ENCODE results near the gene ERVH48-1. TPM values are rescaled to one million over a fixed set of nuclear protein-coding genes. Genes with fewer than 3 reads are reported as not detected.
"Not testable (repeated sequence)": the region's sequence is repeated elsewhere in the genome, so short reads cannot be mapped to it uniquely, and the experiment has no call there.

ERVH48-1 gene
- total RNA-seq, 2 donors from 2014 or later = 0.18 to 2.7 TPM

DNA sequence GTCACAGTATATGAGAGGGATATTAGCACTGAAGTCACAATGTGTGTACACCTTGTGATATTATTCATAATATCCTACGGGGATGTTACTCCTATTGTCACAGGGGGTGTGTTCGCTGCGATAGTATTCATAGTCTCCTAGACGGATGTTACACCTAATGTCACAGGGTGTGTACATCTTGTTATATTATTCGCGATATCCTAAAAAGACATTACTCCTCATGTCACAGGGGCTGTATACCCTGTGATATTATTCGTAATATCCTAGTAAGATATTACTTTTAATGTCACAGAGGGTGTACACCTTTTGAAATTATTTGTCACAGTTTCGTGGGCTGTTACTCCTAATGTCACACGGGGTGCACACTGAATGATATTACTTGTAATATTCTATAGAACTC lies 25.8 kb upstream of the ERVH48-1 start:
- H3K36me3 Mint-ChIP-seq = peaks cover 0 to 11% of the 10 kb centered on the region in 2 donors
- H3K27ac Mint-ChIP-seq; DNase-seq (ENCODE audit: low spot score in 2 of 2); H3K9me3 Mint-ChIP-seq; ATAC-seq: not testable (repeated sequence)

GRCh38 chr21:42949094-42949755 lies 23.8 kb upstream of the ERVH48-1 start:
- not testable (repeated sequence) for ATAC-seq; H3K9me3 Mint-ChIP-seq; DNase-seq (ENCODE audit: low spot score in 2 of 2)
- H3K36me3 Mint-ChIP-seq = peaks cover 0 to 11% of the 10 kb centered on the region in 2 donors
- peak overlapping the region in 1 of 2 donors; percentile 25 for H3K27ac Mint-ChIP-seq

DNA sequence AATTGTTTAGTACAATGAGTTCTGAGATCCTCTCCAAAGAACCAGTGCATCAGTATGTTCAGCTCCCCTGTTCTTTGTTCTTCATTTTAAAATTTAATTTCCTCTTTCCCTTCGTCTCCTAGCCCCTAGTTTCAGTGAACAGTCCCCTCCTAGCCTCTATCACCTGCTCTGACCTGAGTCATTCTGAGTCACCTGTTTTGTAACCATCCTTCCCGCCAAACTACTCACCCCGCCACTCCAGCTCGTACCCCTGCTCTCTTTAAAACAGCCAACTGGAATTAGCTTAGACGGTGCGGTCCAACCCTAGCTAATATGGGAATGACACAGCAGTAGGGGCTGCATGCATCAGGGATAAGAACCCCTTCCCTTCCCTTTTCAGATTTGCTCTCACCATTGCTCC lies 16.8 kb upstream of the ERVH48-1 start:
- Mint-ChIP-seq H3K27ac (no peak overlapping the region), H3K36me3 (no peaks in the 10 kb centered on the region), H3K9me3 (no peaks in the 10 kb centered on the region)
- DNase-seq (ENCODE audit: low spot score in 2 of 2) (no peak), ATAC-seq (no peak)

- Mint-ChIP-seq H3K36me3 (no peaks in the 10 kb centered on the region), H3K27ac (no peak overlapping the region), H3K9me3 (no peaks in the 10 kb centered on the region)
- ATAC-seq (no peak), DNase-seq (ENCODE audit: low spot score in 2 of 2) (no peak)
These were observed 16.3 kb upstream of the ERVH48-1 start for GRCh38 chr21:42941696-42942085.

- Mint-ChIP-seq H3K36me3 (no peaks in the 10 kb centered on the region), H3K27ac (no peak overlapping the region), H3K9me3 (no peaks in the 10 kb centered on the region)
- DNase-seq (ENCODE audit: low spot score in 2 of 2) (no peak), ATAC-seq (no peak)
These were observed 14.4 kb upstream of the ERVH48-1 start for GRCh38 chr21:42939582-42940413.

DNA sequence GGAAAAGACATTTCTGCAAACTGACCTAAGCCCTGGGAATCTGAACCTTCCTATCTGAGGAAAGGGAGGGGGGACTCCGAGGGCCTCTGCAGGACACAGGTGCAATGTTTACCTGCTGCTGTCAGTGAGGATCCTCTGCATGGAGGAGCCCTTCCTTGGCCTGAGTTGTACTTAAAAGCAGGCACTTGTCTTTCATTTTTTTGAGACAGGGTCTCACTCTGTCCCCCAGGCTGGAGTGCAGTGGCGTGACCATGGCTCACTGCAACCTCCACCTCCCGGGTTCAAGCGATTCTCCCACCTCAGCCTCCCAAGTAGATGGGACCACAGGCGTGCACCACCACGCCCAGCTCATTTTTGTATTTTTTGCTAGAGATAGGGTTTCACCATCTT lies 13.2 kb upstream of the ERVH48-1 start:
- not testable (repeated sequence) for H3K36me3 Mint-ChIP-seq; DNase-seq (ENCODE audit: low spot score in 2 of 2); H3K9me3 Mint-ChIP-seq; H3K27ac Mint-ChIP-seq; ATAC-seq

- DNase-seq (ENCODE audit: low spot score in 2 of 2) = no peak
- ATAC-seq = no peak
- H3K36me3 Mint-ChIP-seq = no peaks in the 10 kb centered on the region
- no peak overlapping the region for H3K27ac Mint-ChIP-seq
- H3K9me3 Mint-ChIP-seq = no peaks in the 10 kb centered on the region
These were observed 12.7 kb upstream of the ERVH48-1 start for GRCh38 chr21:42937960-42938605.

DNA sequence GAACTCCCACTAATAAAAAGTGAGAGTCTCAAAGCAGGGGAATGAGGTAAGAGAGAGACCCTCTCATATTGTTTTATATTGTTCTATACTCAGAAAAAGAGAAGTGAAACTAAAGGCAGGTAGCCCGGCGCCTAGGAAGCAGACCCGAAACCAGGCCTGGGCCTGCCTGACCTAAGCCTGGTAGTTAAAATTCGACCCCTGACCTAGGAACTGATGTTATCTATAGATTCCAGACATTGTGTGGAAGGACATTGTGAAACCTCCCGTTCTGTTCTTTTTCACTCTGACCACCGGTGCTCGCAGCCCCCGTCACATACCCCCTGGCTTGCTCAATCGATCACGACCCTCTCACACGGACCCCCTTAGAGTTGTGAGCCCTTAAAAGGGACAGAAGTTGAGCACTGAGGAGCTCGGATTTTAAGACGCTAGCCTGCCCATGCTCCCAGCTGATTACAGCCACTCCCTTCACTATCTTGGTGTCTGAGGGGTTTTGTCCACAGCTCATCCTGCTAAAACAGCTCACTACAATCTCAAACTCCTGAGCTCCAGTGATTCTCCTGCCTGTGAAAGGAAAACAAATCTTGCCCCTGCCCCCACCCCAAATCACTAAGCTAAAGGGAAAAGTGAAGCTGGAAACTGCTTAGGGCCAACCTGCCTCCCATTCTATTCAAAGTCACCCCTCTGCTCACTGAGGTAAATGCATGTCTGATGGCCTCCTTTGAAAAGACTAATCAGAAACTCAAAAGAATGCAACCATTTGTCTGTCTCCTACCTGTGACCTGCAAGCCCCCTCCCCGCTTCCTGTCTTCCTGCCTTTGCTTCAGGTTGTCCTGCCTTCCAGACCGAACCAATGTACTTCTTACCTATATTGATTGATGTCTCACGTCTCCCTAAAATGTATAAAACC lies 11.9 kb upstream of the ERVH48-1 start:
- H3K9me3 Mint-ChIP-seq; ATAC-seq; DNase-seq (ENCODE audit: low spot score in 2 of 2); H3K36me3 Mint-ChIP-seq; H3K27ac Mint-ChIP-seq: not testable (repeated sequence)

DNA sequence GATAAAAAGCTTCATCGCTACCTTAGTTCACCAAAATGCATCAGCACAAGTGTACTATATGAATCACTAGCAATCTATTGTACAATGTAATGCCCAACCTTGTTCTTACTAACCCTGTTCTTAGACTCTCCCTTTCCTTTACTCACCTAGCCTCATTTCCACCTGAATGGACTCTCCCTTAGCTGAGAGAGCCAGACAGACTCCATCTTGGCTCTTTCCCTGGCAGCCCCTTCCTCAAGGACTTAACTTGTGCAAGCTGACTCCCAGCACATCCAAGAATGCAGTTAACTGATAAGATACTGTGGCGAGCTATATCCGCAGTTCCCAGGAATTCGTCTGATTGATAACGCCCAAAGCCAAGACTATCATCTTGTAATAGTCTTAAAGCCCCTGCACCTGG lies 10.9 kb upstream of the ERVH48-1 start:
- H3K36me3 Mint-ChIP-seq, ATAC-seq: not testable (repeated sequence)

DNA sequence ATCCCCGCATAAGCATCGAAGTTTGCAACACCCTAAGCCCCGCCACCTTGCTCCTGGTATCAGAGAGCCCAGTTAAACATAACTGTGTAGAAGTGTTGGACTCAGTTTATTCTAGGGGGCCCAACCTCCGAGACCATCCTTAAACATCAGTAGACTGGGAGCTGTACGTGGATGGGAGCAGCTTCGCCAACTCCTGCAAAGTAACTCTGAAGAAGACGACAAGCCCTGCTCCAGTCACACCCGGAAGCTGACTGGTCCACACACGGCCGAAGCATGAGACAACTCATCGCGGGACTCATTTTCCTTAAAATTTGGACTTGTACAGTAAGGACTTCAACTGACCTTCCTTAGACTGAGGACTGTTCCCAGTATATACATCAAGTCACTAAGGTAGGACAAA lies 8.5 kb upstream of the ERVH48-1 start:
- H3K36me3 Mint-ChIP-seq; DNase-seq (ENCODE audit: low spot score in 2 of 2); H3K9me3 Mint-ChIP-seq; ATAC-seq; H3K27ac Mint-ChIP-seq: not testable (repeated sequence)

More for the DNA sequence above, 10.9 kb upstream of the ERVH48-1 start:
- H3K27ac Mint-ChIP-seq; DNase-seq (ENCODE audit: low spot score in 2 of 2); H3K9me3 Mint-ChIP-seq: not testable (repeated sequence)

DNA sequence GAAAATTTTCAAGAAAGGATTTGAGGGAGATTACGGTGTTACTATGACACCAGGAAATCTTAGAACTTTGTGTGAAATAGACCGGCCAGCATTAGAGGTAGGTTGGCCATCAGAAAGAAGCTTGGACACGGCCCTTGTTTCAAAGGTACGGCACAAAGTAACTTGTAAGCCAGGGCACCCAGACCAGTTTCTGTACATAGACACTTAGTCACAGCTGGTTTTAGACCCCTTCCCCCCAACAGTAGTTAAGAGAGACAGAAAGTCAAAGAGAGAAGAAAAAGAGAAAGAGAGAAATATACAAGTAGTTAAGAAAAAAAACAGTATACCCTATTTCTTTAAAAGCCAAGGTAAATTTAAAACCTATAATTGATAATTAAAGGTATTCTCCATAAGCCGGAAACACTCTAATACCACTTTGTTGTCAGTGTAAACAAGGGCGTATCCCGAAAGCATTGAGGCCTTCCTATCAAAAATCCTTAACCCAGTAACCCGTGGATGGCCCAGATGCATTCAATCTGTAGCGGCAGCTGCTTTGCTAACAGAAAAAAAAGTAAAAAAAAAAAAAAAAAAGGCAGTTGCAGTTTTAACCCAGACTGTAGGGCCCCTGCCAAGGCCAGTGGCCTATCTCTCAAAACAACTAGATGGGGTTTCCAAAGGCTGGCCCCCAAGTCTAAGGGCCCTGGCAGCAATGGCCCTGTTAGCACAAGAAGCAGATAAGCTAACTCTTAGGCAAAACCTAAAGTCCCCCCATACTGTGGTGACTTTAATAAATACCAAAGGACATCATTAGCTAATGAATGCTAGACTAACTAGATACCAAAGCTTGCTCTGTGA lies 7.9 kb upstream of the ERVH48-1 start:
- H3K36me3 Mint-ChIP-seq; H3K27ac Mint-ChIP-seq; ATAC-seq; H3K9me3 Mint-ChIP-seq; DNase-seq (ENCODE audit: low spot score in 2 of 2): not testable (repeated sequence)

GRCh38 chr21:42932378-42933136 lies 7.1 kb upstream of the ERVH48-1 start:
- H3K27ac Mint-ChIP-seq; H3K9me3 Mint-ChIP-seq; ATAC-seq; DNase-seq (ENCODE audit: low spot score in 2 of 2); H3K36me3 Mint-ChIP-seq: not testable (repeated sequence)

DNA sequence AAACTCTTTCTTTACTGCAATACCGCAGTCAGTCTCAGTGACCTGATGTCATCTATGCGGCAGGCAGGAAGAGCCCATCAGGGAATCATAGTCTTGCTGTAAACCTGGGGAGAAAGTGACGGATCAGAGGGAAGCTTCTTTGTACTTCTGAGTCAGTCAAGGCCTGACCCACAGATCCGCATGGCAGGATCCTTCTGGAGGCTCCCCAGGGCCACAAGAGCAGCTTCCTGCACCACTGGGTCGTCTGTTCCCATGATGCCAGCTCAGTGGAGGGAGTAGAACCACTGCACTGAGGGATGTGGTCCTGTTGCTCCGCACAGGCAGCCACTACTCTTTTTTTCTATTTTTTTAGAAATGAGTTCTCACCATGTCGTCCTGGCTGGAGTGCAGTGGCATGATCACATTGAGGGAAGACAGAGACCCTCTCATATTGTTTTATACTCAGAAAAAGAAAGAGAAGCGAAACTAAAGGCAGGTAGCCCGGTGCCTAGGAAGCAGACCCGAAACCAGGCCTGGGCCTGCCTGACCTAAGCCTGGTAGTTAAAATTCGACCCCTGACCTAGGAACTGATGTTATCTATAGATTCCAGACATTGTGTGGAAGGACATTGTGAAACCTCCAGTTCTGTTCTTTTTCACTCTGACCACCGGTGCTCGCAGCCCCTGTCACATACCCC lies 6.3 kb upstream of the ERVH48-1 start:
- Mint-ChIP-seq H3K9me3 (no peaks in the 10 kb centered on the region), H3K27ac (no peak overlapping the region), H3K36me3 (no peaks in the 10 kb centered on the region)
- DNase-seq (ENCODE audit: low spot score in 2 of 2) (no peak), ATAC-seq (no peak)

DNA sequence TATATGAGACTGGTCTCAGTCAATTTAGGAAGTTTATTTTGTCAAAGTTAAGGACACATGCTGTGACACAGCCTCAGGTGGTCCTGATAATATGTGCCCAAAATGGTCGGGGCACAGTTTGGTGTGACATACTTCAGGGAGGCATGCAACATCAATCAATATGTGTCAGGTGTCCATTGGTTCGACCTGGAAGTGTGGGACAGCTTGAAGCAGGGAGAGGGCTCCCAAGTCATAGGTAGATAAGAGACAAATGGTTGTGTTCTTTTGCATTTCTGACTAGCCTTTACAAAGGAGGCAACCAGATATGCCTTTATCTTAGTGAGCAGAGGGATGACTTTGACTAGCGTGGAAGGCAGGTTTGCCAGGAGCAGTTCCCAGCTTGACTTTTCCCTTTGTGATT lies 4.5 kb upstream of the ERVH48-1 start:
- H3K36me3 Mint-ChIP-seq = no peaks in the 10 kb centered on the region
- H3K9me3 Mint-ChIP-seq = no peaks in the 10 kb centered on the region
- no peak overlapping the region for H3K27ac Mint-ChIP-seq
- ATAC-seq = no peak
- DNase-seq (ENCODE audit: low spot score in 2 of 2) = no peak
